ENCODE data around the gene NET1. TPM values are rescaled to one million over a fixed set of nuclear protein-coding genes. Genes with fewer than 3 reads are reported as not detected.

NET1 gene
- 54.9 TPM for polyA plus RNA-seq (2013)

GRCh38 chr10:5412277-5412941, at the start of gene NET1:
Gene NET1 (plus strand): TSS chr10:5412557. CDS start chr10:5412693, 136 bp downstream.
- Histone ChIP-seq H3K27ac (ENCODE audit: insufficient read depth in 1 of 2, low read depth in 1 of 2, low read length in 2 of 2, poor library complexity in 1 of 2, severe bottlenecking in 2 of 2) (peak within 1 kb of the TSS in 1 of 2 experiments; percentile 64), H3K4me1 (ENCODE audit: control extremely low read depth in 1 of 4, control insufficient read depth in 4 of 4, insufficient read depth in 4 of 4, low read length in 3 of 4) (peaks cover 0 to 13% (median 9%) of the 10 kb centered on the region in 4 experiments), H3K4me3 (ENCODE audit: control insufficient read depth in 1 of 7, extremely low read depth in 1 of 7, insufficient read depth in 4 of 7, low read depth in 2 of 7, low read length in 6 of 7) (peak within 1 kb of the TSS; percentile 71 to 93 (median 84)), H3K27me3 (replicated peaks in 2 of 5; ENCODE audit: control insufficient read depth in 4 of 5, insufficient read depth in 5 of 5, low read length in 4 of 5) (no peaks in the 10 kb centered on the region), H3K36me3 (ENCODE audit: control insufficient read depth in 4 of 4, insufficient read depth in 4 of 4, low read length in 3 of 4) (peaks cover 0 to 4% (median 0%) of the 10 kb centered on the region in 4 experiments), H3K9me3 (ENCODE audit: control extremely low read depth in 1 of 5, control insufficient read depth in 4 of 5, insufficient read depth in 2 of 5, low read depth in 1 of 5, low read length in 4 of 5) (peaks cover 0 to 4% (median 0%) of the 10 kb centered on the region in 5 experiments)
- under 1% methylated on average over 33 of the region's 48 CpGs for WGBS (ENCODE audit: insufficient coverage)
- peak; percentile 80 to 82 (median 82) for DNase-seq
- POLR2A ChIA-PET: no interaction called here
- CTCF ChIA-PET: no interaction called here

GRCh38 chr10:5362873-5363272, 49.5 kb upstream of the NET1 start:
- no peak for DNase-seq
- ChIA-PET CTCF (no interaction called here), POLR2A (no interaction called here)
- Histone ChIP-seq H3K27me3 (replicated peaks in 2 of 5; ENCODE audit: control insufficient read depth in 4 of 5, insufficient read depth in 5 of 5, low read length in 4 of 5) (peaks cover 0 to 2% (median 0%) of the 10 kb centered on the region in 5 experiments), H3K9me3 (ENCODE audit: control extremely low read depth in 1 of 5, control insufficient read depth in 4 of 5, insufficient read depth in 2 of 5, low read depth in 1 of 5, low read length in 4 of 5) (no peaks in the 10 kb centered on the region), H3K4me3 (ENCODE audit: control insufficient read depth in 1 of 7, extremely low read depth in 1 of 7, insufficient read depth in 4 of 7, low read depth in 2 of 7, low read length in 6 of 7) (no peak overlapping the region), H3K4me1 (ENCODE audit: control extremely low read depth in 1 of 4, control insufficient read depth in 4 of 4, insufficient read depth in 4 of 4, low read length in 3 of 4) (peaks cover 0 to 14% (median 4%) of the 10 kb centered on the region in 4 experiments), H3K27ac (ENCODE audit: insufficient read depth in 1 of 2, low read depth in 1 of 2, low read length in 2 of 2, poor library complexity in 1 of 2, severe bottlenecking in 2 of 2) (no peak overlapping the region), H3K36me3 (ENCODE audit: control insufficient read depth in 4 of 4, insufficient read depth in 4 of 4, low read length in 3 of 4) (no peaks in the 10 kb centered on the region)

GRCh38 chr10:5364374-5364773, 48.0 kb upstream of the NET1 start:
- no peak for DNase-seq
- peaks cover 0 to 14% (median 4%) of the 10 kb centered on the region in 4 experiments for H3K4me1 ChIP-seq (ENCODE audit: control extremely low read depth in 1 of 4, control insufficient read depth in 4 of 4, insufficient read depth in 4 of 4, low read length in 3 of 4)
- no peak overlapping the region for H3K4me3 ChIP-seq (ENCODE audit: control insufficient read depth in 1 of 7, extremely low read depth in 1 of 7, insufficient read depth in 4 of 7, low read depth in 2 of 7, low read length in 6 of 7)
- H3K9me3 ChIP-seq (ENCODE audit: control extremely low read depth in 1 of 5, control insufficient read depth in 4 of 5, insufficient read depth in 2 of 5, low read depth in 1 of 5, low read length in 4 of 5): no peaks in the 10 kb centered on the region
- no peak overlapping the region for H3K27ac ChIP-seq (ENCODE audit: insufficient read depth in 1 of 2, low read depth in 1 of 2, low read length in 2 of 2, poor library complexity in 1 of 2, severe bottlenecking in 2 of 2)
- ChIA-PET POLR2A (no interaction called here), CTCF (no interaction called here)
- H3K36me3 ChIP-seq (ENCODE audit: control insufficient read depth in 4 of 4, insufficient read depth in 4 of 4, low read length in 3 of 4): no peaks in the 10 kb centered on the region
- H3K27me3 ChIP-seq (replicated peaks in 2 of 5; ENCODE audit: control insufficient read depth in 4 of 5, insufficient read depth in 5 of 5, low read length in 4 of 5): peaks cover 0 to 2% (median 0%) of the 10 kb centered on the region in 5 experiments
- 96% methylated on average over 10 of the region's 11 CpGs for WGBS (ENCODE audit: insufficient coverage)

- POLR2A ChIA-PET: no interaction called here
- peaks cover 0 to 14% (median 4%) of the 10 kb centered on the region in 4 experiments for H3K4me1 ChIP-seq (ENCODE audit: control extremely low read depth in 1 of 4, control insufficient read depth in 4 of 4, insufficient read depth in 4 of 4, low read length in 3 of 4)
- no peak for DNase-seq
- H3K36me3 ChIP-seq (ENCODE audit: control insufficient read depth in 4 of 4, insufficient read depth in 4 of 4, low read length in 3 of 4): no peaks in the 10 kb centered on the region
- H3K4me3 ChIP-seq (ENCODE audit: control insufficient read depth in 1 of 7, extremely low read depth in 1 of 7, insufficient read depth in 4 of 7, low read depth in 2 of 7, low read length in 6 of 7): peak within 1 kb of the TSS in 1 of 7 experiments; percentile 20
- H3K9me3 ChIP-seq (ENCODE audit: control extremely low read depth in 1 of 5, control insufficient read depth in 4 of 5, insufficient read depth in 2 of 5, low read depth in 1 of 5, low read length in 4 of 5): no peaks in the 10 kb centered on the region
- H3K27me3 ChIP-seq (replicated peaks in 2 of 5; ENCODE audit: control insufficient read depth in 4 of 5, insufficient read depth in 5 of 5, low read length in 4 of 5): peaks cover 0 to 2% (median 0%) of the 10 kb centered on the region in 5 experiments
- no peak within 1 kb of the TSS for H3K27ac ChIP-seq (ENCODE audit: insufficient read depth in 1 of 2, low read depth in 1 of 2, low read length in 2 of 2, poor library complexity in 1 of 2, severe bottlenecking in 2 of 2)
- WGBS (ENCODE audit: insufficient coverage): 95% methylated on average over 16 of the region's 21 CpGs
- CTCF ChIA-PET: no interaction called here
Measured at GRCh38 chr10:5364890-5365338, 47.4 kb upstream of the NET1 start, which contains the start of gene UCN3. Gene UCN3 (plus strand): TSS chr10:5364966. CDS start chr10:5373721, 8,755 bp downstream.

GRCh38 chr10:5365928-5366327, 46.4 kb upstream of the NET1 start:
- 28% methylated on average over 3 of the region's 5 CpGs for WGBS (ENCODE audit: insufficient coverage)
- peak in 2 of 3 donors; percentile 31 to 54 for DNase-seq
- Histone ChIP-seq H3K9me3 (ENCODE audit: control extremely low read depth in 1 of 5, control insufficient read depth in 4 of 5, insufficient read depth in 2 of 5, low read depth in 1 of 5, low read length in 4 of 5) (peaks cover 0 to 4% (median 0%) of the 10 kb centered on the region in 5 experiments), H3K27me3 (replicated peaks in 2 of 5; ENCODE audit: control insufficient read depth in 4 of 5, insufficient read depth in 5 of 5, low read length in 4 of 5) (peaks cover 0 to 2% (median 0%) of the 10 kb centered on the region in 5 experiments), H3K27ac (ENCODE audit: insufficient read depth in 1 of 2, low read depth in 1 of 2, low read length in 2 of 2, poor library complexity in 1 of 2, severe bottlenecking in 2 of 2) (no peak overlapping the region), H3K4me1 (ENCODE audit: control extremely low read depth in 1 of 4, control insufficient read depth in 4 of 4, insufficient read depth in 4 of 4, low read length in 3 of 4) (peaks cover 0 to 14% (median 4%) of the 10 kb centered on the region in 4 experiments), H3K4me3 (ENCODE audit: control insufficient read depth in 1 of 7, extremely low read depth in 1 of 7, insufficient read depth in 4 of 7, low read depth in 2 of 7, low read length in 6 of 7) (no peak overlapping the region), H3K36me3 (ENCODE audit: control insufficient read depth in 4 of 4, insufficient read depth in 4 of 4, low read length in 3 of 4) (no peaks in the 10 kb centered on the region)
- CTCF ChIA-PET: interaction anchor here (1.0 to 1.6 kb wide), 2 partner anchors 15 to 17 kb away, joined by 3 to 4 read pairs; no protein-coding TSS in a partner anchor
- POLR2A ChIA-PET: no interaction called here

- Histone ChIP-seq H3K27ac (ENCODE audit: insufficient read depth in 1 of 2, low read depth in 1 of 2, low read length in 2 of 2, poor library complexity in 1 of 2, severe bottlenecking in 2 of 2) (no peak overlapping the region), H3K9me3 (ENCODE audit: control extremely low read depth in 1 of 5, control insufficient read depth in 4 of 5, insufficient read depth in 2 of 5, low read depth in 1 of 5, low read length in 4 of 5) (peaks cover 0 to 4% (median 0%) of the 10 kb centered on the region in 5 experiments), H3K4me3 (ENCODE audit: control insufficient read depth in 1 of 7, extremely low read depth in 1 of 7, insufficient read depth in 4 of 7, low read depth in 2 of 7, low read length in 6 of 7) (no peak overlapping the region), H3K36me3 (ENCODE audit: control insufficient read depth in 4 of 4, insufficient read depth in 4 of 4, low read length in 3 of 4) (no peaks in the 10 kb centered on the region), H3K27me3 (replicated peaks in 2 of 5; ENCODE audit: control insufficient read depth in 4 of 5, insufficient read depth in 5 of 5, low read length in 4 of 5) (no peaks in the 10 kb centered on the region), H3K4me1 (ENCODE audit: control extremely low read depth in 1 of 4, control insufficient read depth in 4 of 4, insufficient read depth in 4 of 4, low read length in 3 of 4) (peaks cover 0 to 14% (median 4%) of the 10 kb centered on the region in 4 experiments)
- DNase-seq: peak in 1 of 3 donors; percentile 40
- WGBS (ENCODE audit: insufficient coverage): 87% methylated on average over 3 of the region's 16 CpGs
- POLR2A ChIA-PET: no interaction called here
- CTCF ChIA-PET: interaction anchor here (0.6 to 0.7 kb wide), 2 partner anchors 13 to 271 kb away, joined by 3 read pairs; no protein-coding TSS in a partner anchor
Measured at GRCh38 chr10:5369362-5370158, 42.8 kb upstream of the NET1 start.
